Adipose tissue (tissue), 3 donors: ENCODE data around the gene AQP9. TPM values are rescaled to one million over a fixed set of nuclear protein-coding genes. Genes with fewer than 3 reads are reported as not detected.

ENCODE experiments used
- H3K27ac ChIP-seq: one replicate; pipeline ENCODE4 v1.5.1; 2013; ENCODE audit warnings: low read depth, low read length
- whole genome bisulfite sequencing, 3 donors: extraction: QIAGEN DNeasy Blood & Tissue Kit; methylation state at CpG; one replicate each; pipeline ENCODE4 v1.1.7; 2013; 5-methylcytosine and 5-hydroxymethylcytosine counted together
- polyA plus RNA-seq, 3 donors: library from polyadenylated mRNA; stranded (reverse); fragments of 200-250 nt; gene quantifications; one replicate each; pipeline ENCODE4 v1.2.3, GENCODE V29; 2013
- donor health status: healthy with polysubstance abuse.
- donor health status: Bipolar disorder and iron deficiency.
- donor health status: healthy.

The AQP9 gene
- polyA plus RNA-seq, 3 donors = 0.69 to 16.7 (median 11.9) TPM

DNA sequence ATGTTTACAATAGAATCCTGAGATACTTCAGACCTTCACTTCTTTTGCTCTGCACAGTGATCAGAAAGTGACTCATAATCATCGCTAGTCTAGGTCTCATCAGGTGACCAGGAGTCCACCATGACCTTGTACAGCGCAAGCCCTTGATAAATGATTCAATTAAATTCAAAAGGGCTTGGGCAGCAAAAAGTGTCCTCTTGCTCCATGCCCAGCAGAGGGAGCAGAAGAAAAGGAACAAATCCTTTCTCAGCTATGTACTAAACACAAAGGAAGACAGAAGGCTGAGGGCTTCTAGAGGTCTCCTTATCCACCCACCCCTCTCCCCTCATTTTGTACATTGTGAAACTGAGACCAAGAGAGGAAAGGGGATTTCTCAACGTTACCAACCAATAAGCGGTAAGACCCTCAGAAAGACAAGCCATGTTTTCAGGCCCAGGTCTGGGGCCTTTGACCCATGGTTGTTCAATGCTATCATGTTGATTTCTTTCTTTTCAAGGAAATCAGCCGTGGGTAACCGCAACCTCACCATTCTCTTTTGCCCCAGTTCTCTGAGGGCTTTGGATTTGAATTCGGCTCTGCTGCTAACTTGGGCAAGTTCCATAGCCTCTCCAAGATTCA is 74.8 kb downstream of the AQP9 start:
- WGBS, 3 donors = 68 to 77% (median 76%) methylated on average over 7 of the region's 7 CpGs
- H3K27ac ChIP-seq = no peak overlapping the region

DNA sequence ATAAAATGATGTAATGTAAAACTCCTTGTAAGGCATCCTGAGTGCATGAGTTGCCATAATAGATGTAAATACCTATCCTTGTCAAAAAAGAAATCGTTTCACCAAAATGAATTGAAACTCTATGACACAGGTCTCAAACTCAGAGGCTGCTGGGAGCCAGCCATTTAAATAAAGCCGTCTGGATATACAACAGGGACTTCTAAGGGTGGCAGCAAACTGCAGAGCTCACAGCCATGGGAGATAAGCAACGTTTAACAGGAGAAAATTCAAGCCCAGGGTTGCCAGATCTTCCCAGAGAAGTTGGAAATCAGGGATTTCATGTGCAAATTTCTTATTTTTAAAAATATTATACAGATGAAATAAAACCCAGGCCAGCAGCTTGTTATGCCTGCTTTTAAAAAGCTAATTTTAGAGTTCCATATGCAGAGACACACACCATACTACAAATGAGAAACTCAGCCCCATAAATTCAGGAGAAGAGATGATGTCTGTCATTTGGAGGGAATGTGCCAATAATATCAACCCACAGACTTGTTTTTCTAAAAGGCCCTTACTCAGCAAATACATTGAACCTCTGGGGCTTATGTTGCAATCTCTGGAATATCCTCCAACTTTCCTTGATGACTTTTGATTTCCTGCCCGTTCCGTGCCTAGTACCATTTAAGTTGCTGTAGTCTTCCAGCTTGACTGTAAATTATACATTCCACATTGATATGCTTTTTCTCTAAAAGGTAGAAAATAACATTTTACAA is 75.6 kb downstream of the AQP9 start:
- WGBS, 3 donors = 41 to 66% (median 46%) methylated on average over 5 of the region's 5 CpGs
- H3K27ac ChIP-seq = no peak overlapping the region

DNA sequence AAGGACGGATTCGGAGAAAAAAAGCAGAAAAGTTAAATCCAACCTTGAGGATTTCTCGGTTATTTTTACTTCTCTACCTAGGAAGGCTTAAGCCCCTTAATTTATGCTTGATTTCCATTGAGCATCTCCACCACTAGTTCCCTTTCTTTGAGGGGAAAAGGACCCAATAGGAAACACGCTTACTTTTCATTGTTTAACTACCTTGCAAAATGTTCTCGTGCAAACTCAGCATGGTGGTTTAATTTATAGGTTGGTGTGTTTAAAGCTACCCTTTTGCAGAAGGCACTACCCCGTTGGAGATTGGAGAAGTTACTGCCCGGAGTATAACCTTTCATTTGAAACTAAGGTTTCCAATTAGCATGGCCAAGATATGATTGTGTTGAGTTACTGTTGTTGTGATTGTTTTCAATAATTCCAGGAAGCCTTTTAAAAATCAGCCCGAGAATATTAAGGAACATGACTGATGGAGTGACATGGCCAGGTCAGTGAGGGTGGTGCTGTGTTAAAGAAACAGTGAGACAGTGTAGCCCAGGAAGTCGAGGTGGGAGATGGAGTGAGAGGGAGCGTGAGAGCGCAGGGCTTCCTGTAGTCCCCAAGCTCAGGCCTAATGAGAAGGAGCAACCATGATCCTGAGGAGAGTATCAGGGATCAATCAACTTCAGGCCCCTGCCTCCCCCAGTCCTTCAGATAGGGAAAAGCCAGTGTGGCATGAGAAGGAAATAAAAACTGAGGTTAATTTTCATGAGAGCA is 76.6 kb downstream of the AQP9 start:
- H3K27ac ChIP-seq = no peak overlapping the region
- WGBS, 3 donors = 70 to 76% (median 71%) methylated on average over 11 of the region's 11 CpGs

DNA sequence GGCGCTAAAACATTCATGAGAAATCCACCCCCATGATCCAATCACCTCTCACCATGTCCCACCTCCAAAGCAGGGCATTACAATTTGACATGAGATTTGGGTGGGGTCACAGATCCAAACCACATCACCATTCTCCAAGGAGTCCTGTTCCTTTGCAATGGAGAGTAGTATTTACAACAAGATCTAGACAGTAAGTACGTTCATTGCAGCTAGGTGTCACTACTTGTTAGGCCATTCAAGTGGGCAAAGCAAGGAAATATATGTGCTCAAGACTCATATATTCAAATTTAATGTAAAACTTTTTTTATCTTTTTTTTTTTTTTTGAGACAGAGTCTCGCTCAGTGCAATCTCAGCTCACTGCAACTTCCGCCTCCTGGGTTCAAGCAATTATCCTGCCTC is 79.3 kb downstream of the AQP9 start:
- WGBS, 3 donors = 87 to 95% (median 94%) methylated on average over 4 of the region's 4 CpGs
- H3K27ac ChIP-seq = no peak overlapping the region

DNA sequence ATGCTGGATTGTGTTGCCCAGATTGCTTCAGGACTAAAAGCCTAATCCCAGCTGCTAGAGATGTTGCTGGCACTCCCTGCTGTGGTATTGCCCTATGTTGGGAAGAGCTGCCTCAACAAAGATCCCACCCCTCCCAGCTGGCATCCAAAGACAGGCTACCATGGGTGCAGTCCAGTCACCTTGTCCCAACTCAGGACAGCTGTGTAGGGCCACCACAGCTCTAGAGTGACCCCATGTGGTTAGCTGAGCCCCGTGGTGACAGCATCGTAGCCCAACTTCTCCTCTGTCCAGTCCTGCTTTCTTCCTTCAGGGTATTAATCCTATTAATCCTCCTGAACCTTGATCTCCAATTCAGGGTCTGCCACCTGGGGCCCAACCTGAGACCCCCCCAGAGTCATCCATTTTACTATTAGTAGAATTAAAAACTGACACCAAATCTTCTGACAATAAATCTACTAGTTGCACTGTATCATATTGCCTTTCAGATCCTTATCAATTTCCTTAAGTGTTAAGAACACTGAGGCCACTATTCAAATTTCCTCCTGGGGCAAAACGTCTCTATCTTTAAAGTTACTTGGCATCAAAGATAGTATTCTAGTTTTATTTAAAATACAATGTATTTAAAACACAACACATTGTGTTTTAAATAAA is 83.5 kb downstream of the AQP9 start:
- no peak overlapping the region for H3K27ac ChIP-seq
- 25 to 36% (median 31%) methylated on average over 3 of the region's 3 CpGs for WGBS, 3 donors

DNA sequence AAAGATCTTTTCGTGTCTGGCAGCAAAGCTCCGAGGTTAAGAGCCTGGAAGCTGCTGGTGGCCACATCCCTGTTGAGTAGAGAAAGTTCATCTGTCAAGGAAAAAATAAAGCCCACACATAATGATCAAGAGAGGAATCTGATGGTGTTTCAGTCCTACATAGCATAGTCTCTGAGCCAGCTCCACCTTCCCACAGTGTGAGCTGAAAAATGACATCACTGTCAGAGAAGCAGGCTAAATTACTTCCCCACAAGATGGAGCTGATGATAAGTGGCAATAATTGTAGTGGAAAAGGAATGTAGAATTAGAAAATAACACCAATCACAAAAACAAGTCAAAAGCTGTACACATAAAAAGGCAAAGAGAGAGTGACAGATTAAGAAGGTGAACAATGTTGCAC is 84.5 kb downstream of the AQP9 start:
- no peak overlapping the region for H3K27ac ChIP-seq
- WGBS, 3 donors = 77 to 82% (median 82%) methylated on average over 2 of the region's 2 CpGs

DNA sequence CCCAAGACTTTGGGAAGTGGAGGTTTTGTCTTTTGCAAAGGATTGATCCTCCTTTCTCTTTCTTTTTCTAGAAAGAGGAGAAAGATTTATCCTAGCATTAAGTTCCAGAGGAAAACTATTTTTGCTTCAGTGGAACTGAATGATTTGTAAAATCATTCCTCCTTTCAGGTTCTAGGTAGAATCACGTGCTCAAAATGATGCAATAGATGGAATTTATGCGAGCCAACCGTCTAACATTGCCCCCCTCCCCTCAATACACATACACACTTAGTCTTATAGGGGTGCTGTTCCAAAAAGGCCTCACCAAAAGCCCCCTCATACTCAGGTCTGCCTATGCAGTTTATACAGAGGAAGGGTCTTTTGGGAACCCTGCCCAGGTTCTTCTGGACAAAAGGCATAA is 85.3 kb downstream of the AQP9 start:
- no peak overlapping the region for H3K27ac ChIP-seq
- 88 to 94% (median 88%) methylated on average over 3 of the region's 3 CpGs for WGBS, 3 donors

DNA sequence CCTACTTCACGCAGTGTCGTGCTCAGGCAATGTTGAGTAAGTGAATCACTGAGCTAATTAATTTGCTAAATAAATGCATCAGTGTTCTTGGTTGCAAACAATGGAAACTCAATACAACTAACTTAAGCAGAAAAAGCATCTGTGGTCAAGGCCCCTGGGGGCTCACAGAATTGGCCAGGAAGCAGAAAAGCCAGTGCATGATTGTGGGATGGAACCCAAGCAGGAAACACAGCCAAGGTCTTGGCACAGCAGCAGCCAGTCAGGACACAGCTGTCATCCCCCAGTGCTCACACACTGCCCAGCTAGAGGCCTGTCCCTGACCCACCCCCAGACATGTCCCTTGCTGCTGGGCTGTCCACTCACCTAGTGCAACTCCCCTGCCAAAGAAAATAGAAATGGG is 85.9 kb downstream of the AQP9 start:
- WGBS, 3 donors = 59 to 89% (median 71%) methylated on average over 2 of the region's 2 CpGs

DNA sequence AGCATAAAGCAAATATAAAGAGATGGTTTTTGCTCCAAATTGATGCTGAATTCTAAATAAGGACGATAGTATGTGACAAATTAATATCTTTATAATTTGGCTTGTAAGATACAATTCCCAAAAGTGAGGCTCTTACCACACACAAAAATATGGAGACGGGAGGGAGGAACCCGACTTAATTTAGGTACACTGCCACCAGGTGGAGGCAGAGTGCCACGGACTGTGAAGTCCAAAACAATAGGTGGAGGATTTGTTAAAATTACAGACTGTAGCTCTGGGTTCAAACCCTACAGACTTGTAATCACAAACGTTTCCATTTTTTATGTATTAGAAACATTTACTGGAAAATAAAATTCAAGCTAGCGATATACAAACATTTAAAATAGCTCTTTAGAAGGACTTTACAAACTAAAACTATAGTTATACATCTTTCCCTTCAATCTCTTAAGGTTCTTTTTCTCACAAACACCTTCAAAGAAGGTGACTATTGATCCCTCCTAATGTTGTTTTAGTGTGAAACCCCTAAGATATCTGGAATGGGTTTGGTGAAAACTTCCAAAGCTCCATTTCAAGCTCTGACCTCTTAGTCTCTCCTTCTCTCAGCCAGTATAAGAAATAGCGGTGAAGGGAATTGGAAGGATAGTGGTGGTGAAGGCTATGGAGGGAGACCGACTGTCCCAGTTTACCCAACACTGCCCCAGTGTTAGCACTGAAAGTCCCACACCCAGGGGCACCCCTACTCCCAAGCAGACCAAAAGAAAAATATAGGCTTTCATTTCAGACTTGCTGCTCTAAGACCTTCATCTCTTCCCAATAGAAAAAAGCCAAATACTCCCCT is 89.7 kb downstream of the AQP9 start:
- H3K27ac ChIP-seq = no peak overlapping the region
- WGBS, 3 donors = 46 to 48% (median 48%) methylated on average over 8 of the region's 8 CpGs

More for the DNA sequence above, 85.9 kb downstream of the AQP9 start:
- no peak overlapping the region for H3K27ac ChIP-seq

DNA sequence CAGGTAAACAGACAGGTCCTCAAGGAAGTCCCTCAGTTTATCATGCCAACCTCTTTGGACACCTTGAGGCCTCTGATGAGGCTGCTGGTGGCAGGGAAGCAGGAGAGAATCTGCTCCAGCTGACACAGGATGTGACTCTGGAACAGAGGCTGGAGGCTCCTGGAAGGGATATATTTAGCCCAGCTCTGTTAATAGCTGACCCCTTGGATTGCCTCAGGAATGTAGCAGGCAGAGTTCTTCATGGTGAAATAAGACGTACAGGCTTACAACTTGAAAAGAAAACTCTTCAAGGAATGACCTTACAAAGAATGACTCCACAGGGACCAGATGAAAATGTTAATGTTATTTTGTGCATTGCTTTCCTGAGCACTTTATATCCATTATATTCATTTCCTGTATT is 90.5 kb downstream of the AQP9 start:
- no peak overlapping the region for H3K27ac ChIP-seq
- 19 to 38% (median 24%) methylated on average over 1 of the region's 1 CpG for WGBS, 3 donors

DNA sequence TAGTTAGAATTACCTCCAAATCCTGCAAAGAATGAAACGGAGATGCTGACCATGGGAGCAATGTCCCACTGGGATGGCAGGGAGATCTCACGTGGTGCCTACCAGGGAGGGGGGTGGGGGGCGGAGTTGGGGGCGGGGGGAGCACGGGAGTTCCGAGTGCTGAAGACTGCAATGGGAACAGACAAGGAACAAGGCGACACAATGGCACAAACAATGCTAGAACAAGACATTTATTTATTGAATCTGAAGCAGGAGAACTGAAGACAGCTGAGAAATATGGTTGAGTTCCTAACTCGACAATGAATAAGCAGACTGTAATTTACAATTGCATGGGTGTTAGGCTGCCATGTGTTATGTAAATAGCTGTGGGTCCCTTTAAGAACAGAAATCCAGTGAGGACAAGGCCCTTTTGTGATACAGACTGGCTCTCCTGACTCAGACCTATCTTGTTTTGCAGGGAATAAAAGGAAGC is 91.2 kb downstream of the AQP9 start:
- WGBS, 3 donors = 17 to 31% (median 24%) methylated on average over 8 of the region's 8 CpGs
- no peak overlapping the region for H3K27ac ChIP-seq

DNA sequence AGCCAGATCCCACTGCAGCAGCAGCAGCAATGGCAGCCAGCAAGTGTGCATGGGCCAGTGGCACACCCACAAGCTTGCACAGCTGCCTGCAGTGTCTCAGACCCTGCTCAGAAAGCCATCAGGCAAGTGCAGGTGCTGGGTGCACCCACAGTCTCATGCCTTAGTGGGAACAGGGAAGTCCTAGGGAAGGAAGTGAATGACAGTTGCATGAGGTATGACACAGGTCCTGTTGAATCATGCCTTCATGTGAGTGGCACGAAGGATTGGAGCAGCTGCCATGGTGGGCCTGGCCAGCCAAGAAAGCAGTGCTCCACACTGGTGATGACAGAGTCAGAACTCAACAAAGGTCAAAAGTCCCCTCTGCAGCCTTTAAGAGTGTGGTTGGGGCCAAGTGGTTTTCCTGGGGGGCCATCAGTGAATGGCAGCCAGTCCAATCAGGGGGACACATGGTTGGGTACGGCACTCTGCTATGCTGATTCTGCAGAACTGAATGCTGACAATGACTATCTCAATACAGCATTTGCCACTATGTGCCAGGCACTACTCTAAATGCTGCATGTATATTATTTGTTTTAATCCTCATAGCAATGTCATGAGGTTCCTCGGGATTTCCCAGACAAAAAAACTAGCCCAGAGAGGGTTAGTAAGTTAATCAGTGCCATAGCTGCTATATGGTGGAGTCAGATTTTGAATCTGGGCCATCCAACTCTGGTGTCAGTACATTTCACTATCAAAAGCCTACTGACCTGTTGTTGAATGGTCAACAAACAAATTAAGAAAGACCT is 94.3 kb downstream of the AQP9 start:
- whole genome bisulfite sequencing, 3 donors = 77 to 80% (median 78%) methylated on average over 3 of the region's 3 CpGs
- no peak overlapping the region for H3K27ac ChIP-seq

DNA sequence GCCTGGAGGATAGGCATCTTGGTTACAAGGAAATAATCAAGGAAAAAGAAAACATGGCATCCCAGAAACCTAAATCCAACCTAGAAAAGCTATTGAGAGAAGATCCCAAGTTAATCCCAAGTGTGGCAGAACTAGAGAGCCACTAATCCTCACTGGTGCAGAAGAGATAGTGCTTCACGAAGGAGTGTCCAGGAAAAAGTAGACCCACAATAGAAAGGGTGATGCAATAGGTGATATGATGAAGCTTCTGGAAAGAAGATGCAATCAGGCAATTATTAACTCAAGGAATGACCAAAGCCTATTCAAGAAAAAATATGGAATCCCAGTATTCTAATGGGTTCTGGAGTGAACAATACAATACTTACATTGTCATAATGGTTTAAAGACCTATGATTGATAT is 95.2 kb downstream of the AQP9 start:
- H3K27ac ChIP-seq = no peak overlapping the region
- 78 to 87% (median 84%) methylated on average over 1 of the region's 1 CpG for WGBS, 3 donors

Other genes starting within 250 kb of the AQP9 start
- gene ALDH1A2, start 72.7 kb upstream of the AQP9 start, polyA plus RNA-seq = 10 to 100 TPM in 1 of 3 donors, 1 to 10 TPM in 2; 1.4 to 15.6 (median 4.7) TPM